ENCODE measurements around the gene TMEM69. TPM values are rescaled to one million over a fixed set of nuclear protein-coding genes. Genes with fewer than 3 reads are reported as not detected.

TMEM69 gene, protein sequence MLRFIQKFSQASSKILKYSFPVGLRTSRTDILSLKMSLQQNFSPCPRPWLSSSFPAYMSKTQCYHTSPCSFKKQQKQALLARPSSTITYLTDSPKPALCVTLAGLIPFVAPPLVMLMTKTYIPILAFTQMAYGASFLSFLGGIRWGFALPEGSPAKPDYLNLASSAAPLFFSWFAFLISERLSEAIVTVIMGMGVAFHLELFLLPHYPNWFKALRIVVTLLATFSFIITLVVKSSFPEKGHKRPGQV
- polyA plus RNA-seq (2011; rRNA removed) (52.8 and 53.9 TPM in 2 replicates), polyA minus RNA-seq (2011; rRNA and poly(A)+ RNA removed) (22.3 and 28.5 TPM in 2 replicates)

DNA sequence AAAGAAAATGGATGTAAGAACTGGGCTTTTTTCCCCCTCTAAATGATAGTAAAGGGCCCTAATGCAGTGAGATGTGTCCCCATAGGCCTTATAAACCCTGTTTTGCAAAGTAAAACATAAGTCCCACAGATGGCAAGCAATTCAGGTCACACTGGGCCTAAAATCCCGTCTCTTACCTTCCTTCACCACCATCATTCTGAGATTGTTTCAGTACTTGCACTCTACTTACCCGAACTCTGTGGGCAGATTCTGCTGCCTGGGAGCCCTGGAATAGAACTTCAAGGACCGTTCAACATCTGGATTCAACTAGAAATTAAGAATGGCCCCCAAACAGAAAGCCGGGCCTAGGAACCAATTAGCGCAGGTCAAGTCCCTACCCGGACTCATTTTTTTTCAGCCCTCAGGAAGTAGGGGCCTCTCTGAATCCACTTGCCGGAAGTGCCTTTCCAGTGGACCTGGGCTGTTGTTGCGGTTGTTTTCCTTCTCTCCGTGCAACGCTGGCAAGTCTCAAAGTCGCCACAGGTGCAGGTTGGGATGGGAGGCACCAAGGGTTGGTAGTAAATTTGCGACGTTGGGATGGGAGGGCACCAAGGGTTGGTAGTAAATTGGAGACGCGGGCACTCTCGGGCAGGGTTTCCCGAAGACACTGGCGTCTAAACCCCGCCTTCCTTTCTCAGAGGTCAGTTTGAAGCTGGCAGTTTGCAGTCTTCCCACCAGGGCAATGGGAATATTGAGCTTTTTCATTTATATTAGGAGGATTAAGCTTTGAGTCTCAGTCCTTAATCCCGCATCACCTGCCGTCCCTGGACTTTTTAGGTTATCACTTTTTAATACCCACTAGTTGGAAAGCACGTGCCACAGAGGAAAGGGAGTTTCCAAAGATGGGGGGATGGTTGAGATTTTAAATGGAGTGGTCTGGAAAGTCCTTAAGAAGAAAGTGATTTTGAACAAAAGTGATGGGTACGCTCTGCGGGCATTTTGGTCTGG, at the start of gene TMEM69:
TSS of gene TMEM69 (plus strand) at position 428 of the 987 bp plus-strand sequence. CDS start 2,888 bp downstream, outside the sequence.
- Histone ChIP-seq H3K27me3 (ENCODE audit: control insufficient read depth, insufficient read depth, low read length) (no peaks in the 10 kb centered on the region), H3K27ac (ENCODE audit: low read depth, low read length) (peak within 1 kb of the TSS; percentile 94), H3K9me3 (ENCODE audit: control insufficient read depth, insufficient read depth, low read length) (no peaks in the 10 kb centered on the region), H3K4me3 (ENCODE audit: low read depth, low read length) (peak within 1 kb of the TSS; percentile 98)
- POLR2A ChIA-PET, result interaction anchor here (0.5 to 2.6 kb wide), 6 partner anchors 93 to 675 kb away, joined by 3 to 12 read pairs (median 4); partner anchors contain the start of genes NASP and PRDX1
- CTCF ChIA-PET, result no interaction called here
- peak; percentile 76 for DNase-seq (ENCODE audit: low read depth, low spot score)
- TF ChIP-seq, protein P1, sequence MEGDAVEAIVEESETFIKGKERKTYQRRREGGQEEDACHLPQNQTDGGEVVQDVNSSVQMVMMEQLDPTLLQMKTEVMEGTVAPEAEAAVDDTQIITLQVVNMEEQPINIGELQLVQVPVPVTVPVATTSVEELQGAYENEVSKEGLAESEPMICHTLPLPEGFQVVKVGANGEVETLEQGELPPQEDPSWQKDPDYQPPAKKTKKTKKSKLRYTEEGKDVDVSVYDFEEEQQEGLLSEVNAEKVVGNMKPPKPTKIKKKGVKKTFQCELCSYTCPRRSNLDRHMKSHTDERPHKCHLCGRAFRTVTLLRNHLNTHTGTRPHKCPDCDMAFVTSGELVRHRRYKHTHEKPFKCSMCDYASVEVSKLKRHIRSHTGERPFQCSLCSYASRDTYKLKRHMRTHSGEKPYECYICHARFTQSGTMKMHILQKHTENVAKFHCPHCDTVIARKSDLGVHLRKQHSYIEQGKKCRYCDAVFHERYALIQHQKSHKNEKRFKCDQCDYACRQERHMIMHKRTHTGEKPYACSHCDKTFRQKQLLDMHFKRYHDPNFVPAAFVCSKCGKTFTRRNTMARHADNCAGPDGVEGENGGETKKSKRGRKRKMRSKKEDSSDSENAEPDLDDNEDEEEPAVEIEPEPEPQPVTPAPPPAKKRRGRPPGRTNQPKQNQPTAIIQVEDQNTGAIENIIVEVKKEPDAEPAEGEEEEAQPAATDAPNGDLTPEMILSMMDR (IDR thresholded peaks at IDR 0.05; ENCODE audit: low read depth, low read length), result peak; percentile 33

DNA sequence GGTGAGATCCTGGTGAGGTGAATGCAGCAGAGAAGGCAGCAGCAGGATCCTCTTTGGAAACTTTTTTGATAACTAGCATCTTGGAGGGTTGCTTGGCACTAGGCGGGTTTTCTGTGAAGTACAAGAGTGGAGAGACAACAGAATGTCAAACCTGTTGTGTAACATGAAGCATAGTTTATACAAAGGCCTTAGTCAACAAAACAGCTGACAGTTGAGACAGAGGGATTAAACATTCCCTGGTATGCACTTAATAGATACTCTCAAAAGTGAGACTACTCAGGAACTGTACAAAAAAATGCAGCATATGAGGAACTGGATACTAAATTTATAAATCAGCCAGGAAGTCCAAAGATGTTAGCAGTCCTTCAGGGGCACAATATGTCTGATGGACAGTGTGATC, 47.7 kb upstream of the TMEM69 start:
- POLR2A ChIA-PET, result interaction anchor here (0.6 kb wide), 2 partner anchors 775 to 1028 kb away, joined by 4 to 9 read pairs; no protein-coding TSS in a partner anchor
- DNase-seq (ENCODE audit: low read depth, low spot score), result no peak
- no peaks in the 10 kb centered on the region for H3K9me3 ChIP-seq (ENCODE audit: control insufficient read depth, insufficient read depth, low read length)
- TF ChIP-seq, protein P1 (IDR thresholded peaks at IDR 0.05; ENCODE audit: low read depth, low read length), result no peak
- H3K27ac ChIP-seq (ENCODE audit: low read depth, low read length), result no peak overlapping the region
- no peaks in the 10 kb centered on the region for H3K27me3 ChIP-seq (ENCODE audit: control insufficient read depth, insufficient read depth, low read length)
- CTCF ChIA-PET, result interaction anchor here (0.6 kb wide), 1 partner anchor 11 kb away, joined by 3 read pairs; no protein-coding TSS in a partner anchor
- no peak overlapping the region for H3K4me3 ChIP-seq (ENCODE audit: low read depth, low read length)

DNA sequence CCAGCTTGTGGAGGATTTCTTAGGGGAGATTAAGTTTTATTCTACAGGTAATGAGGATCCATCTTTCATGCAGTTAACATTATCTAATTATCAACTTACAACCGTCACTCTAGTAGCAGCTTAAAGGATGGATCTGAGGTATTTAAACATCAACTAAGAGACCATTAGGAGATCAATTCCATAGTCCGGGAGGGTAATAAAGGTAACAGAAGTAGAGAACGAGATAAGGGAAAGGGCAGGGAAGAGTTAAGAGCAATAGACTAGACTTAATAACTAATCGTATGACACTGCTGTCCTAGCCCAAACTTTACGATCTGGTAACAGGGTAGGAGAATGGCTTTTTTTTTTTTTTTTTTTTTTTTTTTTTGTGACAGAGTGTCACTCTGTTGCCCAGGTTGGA, 44.7 kb upstream of the TMEM69 start:
- ChIA-PET POLR2A (no interaction called here), CTCF (no interaction called here)
- Histone ChIP-seq H3K9me3 (ENCODE audit: control insufficient read depth, insufficient read depth, low read length) (no peaks in the 10 kb centered on the region), H3K4me3 (ENCODE audit: low read depth, low read length) (no peak overlapping the region), H3K27ac (ENCODE audit: low read depth, low read length) (no peak overlapping the region), H3K27me3 (ENCODE audit: control insufficient read depth, insufficient read depth, low read length) (no peaks in the 10 kb centered on the region)
- no peak for DNase-seq (ENCODE audit: low read depth, low spot score)
- TF ChIP-seq, protein P1 (IDR thresholded peaks at IDR 0.05; ENCODE audit: low read depth, low read length), result no peak

DNA sequence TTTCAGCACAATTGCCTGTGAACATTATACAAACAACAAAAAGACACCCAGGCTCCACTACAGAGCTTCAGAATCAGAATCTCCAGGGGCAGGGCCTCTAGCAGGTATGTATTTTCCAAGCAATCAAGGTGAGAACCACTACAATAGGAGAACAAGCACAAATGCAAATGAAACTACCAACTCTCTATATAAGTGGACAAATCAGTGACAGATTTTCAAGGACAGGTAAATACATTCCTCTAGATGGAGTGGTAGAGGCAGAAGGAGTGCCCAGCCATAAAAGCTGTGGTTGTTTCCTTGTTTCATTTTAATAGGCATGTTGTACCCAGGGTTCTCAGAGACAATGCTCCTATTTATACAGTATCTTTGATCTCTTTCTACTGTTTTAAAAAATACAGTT, 44.0 kb upstream of the TMEM69 start:
- CTCF ChIA-PET, result no interaction called here
- POLR2A ChIA-PET, result no interaction called here

More for the DNA sequence above, 44.0 kb upstream of the TMEM69 start:
- Histone ChIP-seq H3K4me3 (ENCODE audit: low read depth, low read length) (no peak overlapping the region), H3K27me3 (ENCODE audit: control insufficient read depth, insufficient read depth, low read length) (no peaks in the 10 kb centered on the region), H3K9me3 (ENCODE audit: control insufficient read depth, insufficient read depth, low read length) (no peaks in the 10 kb centered on the region), H3K27ac (ENCODE audit: low read depth, low read length) (no peak overlapping the region)
- no peak for DNase-seq (ENCODE audit: low read depth, low spot score)
- TF ChIP-seq, protein P1 (IDR thresholded peaks at IDR 0.05; ENCODE audit: low read depth, low read length), result no peak

All from AG04450 (cell line).